ENCODE measurements around the gene NSMCE1.

NSMCE1 gene

GRCh38 chr16:27242398-27242797 lies 26.2 kb downstream of the NSMCE1 start:
- DNase-seq = no peak

GRCh38 chr16:27241658-27242057 lies 26.9 kb downstream of the NSMCE1 start:
- no peak for DNase-seq

GRCh38 chr16:27240948-27241531 lies 27.5 kb downstream of the NSMCE1 start:
- DNase-seq = no peak

- no peak for DNase-seq
Observed at GRCh38 chr16:27239906-27240655, 28.5 kb downstream of the NSMCE1 start.

- no peak for DNase-seq
Observed at GRCh38 chr16:27239026-27239425, 29.5 kb downstream of the NSMCE1 start.

- DNase-seq = no peak
Observed at GRCh38 chr16:27238591-27238990, 30.0 kb downstream of the NSMCE1 start.

GRCh38 chr16:27238016-27238587 lies 30.5 kb downstream of the NSMCE1 start:
- DNase-seq = no peak

GRCh38 chr16:27237219-27238015 lies 31.2 kb downstream of the NSMCE1 start:
- no peak for DNase-seq

- no peak for DNase-seq
Observed at GRCh38 chr16:27236635-27237218, 31.8 kb downstream of the NSMCE1 start.

- DNase-seq = no peak
Observed at GRCh38 chr16:27235938-27236245, 32.7 kb downstream of the NSMCE1 start.

- peak; percentile 94 for DNase-seq
Observed at GRCh38 chr16:27235055-27235937, 33.3 kb downstream of the NSMCE1 start.

- DNase-seq = no peak
Observed at GRCh38 chr16:27234603-27235002, 34.0 kb downstream of the NSMCE1 start.

GRCh38 chr16:27234171-27234570 lies 34.4 kb downstream of the NSMCE1 start:
- no peak for DNase-seq

GRCh38 chr16:27233731-27234130 lies 34.8 kb downstream of the NSMCE1 start:
- DNase-seq = no peak

- DNase-seq = no peak
Observed at GRCh38 chr16:27232901-27233625, 35.5 kb downstream of the NSMCE1 start.

GRCh38 chr16:27232061-27232900 lies 36.3 kb downstream of the NSMCE1 start:
- no peak for DNase-seq

GRCh38 chr16:27231692-27232060 lies 36.9 kb downstream of the NSMCE1 start:
- DNase-seq = no peak

GRCh38 chr16:27230562-27231001 lies 38.0 kb downstream of the NSMCE1 start:
- DNase-seq = no peak

- DNase-seq = no peak
Observed at GRCh38 chr16:27229891-27230470, 38.6 kb downstream of the NSMCE1 start.

Measured in DMS 273 treated with DMSO at 0.1 percent for 48 hours (cell line).